GM12878 (cell line): ENCODE results near the gene CTNNA3. TPM values are rescaled to one million over a fixed set of nuclear protein-coding genes. Genes with fewer than 3 reads are reported as not detected.

Experiments used
- ATAC-seq: fragments of 200-7000 bp; cut with Tn5 transposase; 3 replicates; pipeline ENCODE4 v1.9.1; 2020; ENCODE audit warnings: mild to moderate bottlenecking, moderate library complexity
- BruUV-seq: library from RNA; stranded (reverse); fragments of 400-500 nt; replicated peaks from 2 replicates; lab custom pipeline; 2021; lab: Mats Ljungman, UMichigan
- CTCF ChIA-PET: fragments of 300-600 bp; sonication (Branson Sonifier 250); formaldehyde crosslinking; extraction: SDS; loops from one replicate; lab custom pipeline; 2021; ENCODE audit warnings: inconsistent platforms; lab: Yijun Ruan, JAX
- POLR2A ChIA-PET: fragments of 350-600 bp; formaldehyde crosslinking; extraction: SDS; loops from one replicate; lab custom pipeline; 2021; ENCODE audit warnings: inconsistent platforms; lab: Charles Lee
- RAD21 ChIA-PET: fragments of 300-600 bp; sonication (Branson Sonifier 250); formaldehyde crosslinking; loops from one replicate; lab custom pipeline; 2023; ENCODE audit warnings: antibody characterized with exemption; ENCODE audit not compliant: unreplicated experiment; lab: Charles Lee
- SMC1A ChIA-PET: fragments of 300-600 bp; sonication (Branson Sonifier 250); formaldehyde crosslinking; loops from one replicate; lab custom pipeline; 2023; ENCODE audit not compliant: unreplicated experiment, uncharacterized antibody; lab: Charles Lee
- DNase-seq: peaks from one replicate; pipeline ENCODE4 v3.0.0-alpha.2; 2011; ENCODE audit warnings: low read depth, low spot score
- FAIRE-seq: peaks from 3 replicates; lab custom pipeline; 2011; peaks lifted over from hg19 to GRCh38; lab: Jason Lieb, UNC
- H2AFZ ChIP-seq: 2 replicates; pipeline ENCODE4 v1.6.0; 2011; ENCODE audit warnings: low read depth, low read length, control low read depth; ENCODE audit not compliant: control insufficient read depth
- H3K27ac ChIP-seq: 2 replicates; pipeline ENCODE4 v1.5.1; 2011; ENCODE audit warnings: control low read depth; ENCODE audit not compliant: control insufficient read depth, insufficient read depth
- H3K27me3 ChIP-seq, 2 experiments: replicated peaks in 1 of 2; 2 replicates each; pipeline versions ENCODE4 v1.6.0 to v1.6.1; 2011; ENCODE audit warnings: low read length in 1 of 2; ENCODE audit not compliant: control insufficient read depth in 2 of 2, insufficient read depth in 2 of 2
- H3K36me3 ChIP-seq, 2 experiments: 2 replicates each; pipeline ENCODE4 v1.5.1; 2011; ENCODE audit warnings: low read length in 1 of 2; ENCODE audit not compliant: control insufficient read depth in 2 of 2, insufficient read depth in 2 of 2
- H3K4me1 ChIP-seq: 2 replicates; pipeline ENCODE4 v1.6.1; 2011; ENCODE audit warnings: mild to moderate bottlenecking, low read length, moderate library complexity, mixed read lengths; ENCODE audit not compliant: control insufficient read depth, insufficient read depth
- H3K4me2 ChIP-seq: 2 replicates; pipeline ENCODE4 v1.6.0; 2011; ENCODE audit warnings: control low read depth; ENCODE audit not compliant: control insufficient read depth, insufficient read depth
- H3K4me3 ChIP-seq: fragments of 200-600 bp; sonication (generic); 2 replicates; pipeline ENCODE4 v1.5.1; 2016
- H3K79me2 ChIP-seq: 2 replicates; pipeline ENCODE4 v1.6.0; 2011; ENCODE audit warnings: low read length; ENCODE audit not compliant: control insufficient read depth, insufficient read depth
- H3K9ac ChIP-seq: 2 replicates; pipeline ENCODE4 v1.8.0; 2011; ENCODE audit warnings: low read length, control low read depth, mixed read lengths; ENCODE audit not compliant: control insufficient read depth, insufficient read depth
- H3K9me3 ChIP-seq: replicated peaks from 3 replicates; pipeline ENCODE4 v1.5.1; 2011; ENCODE audit warnings: mild to moderate bottlenecking, low read length; ENCODE audit not compliant: control insufficient read depth, insufficient read depth
- H4K20me1 ChIP-seq: 2 replicates; pipeline ENCODE4 v1.6.0; 2011; ENCODE audit not compliant: control insufficient read depth, insufficient read depth
- CBFB ChIP-seq: IDR thresholded peaks from 2 replicates; pipeline ENCODE4 v1.6.1; 2016; ENCODE audit warnings: antibody characterized with exemption, low read depth
- EED ChIP-seq: sonication (generic); IDR thresholded peaks from 2 replicates; pipeline ENCODE4 v1.6.1; 2016; ENCODE audit warnings: antibody characterized with exemption, low read depth
- ELK1 ChIP-seq: IDR thresholded peaks from 2 replicates; pipeline ENCODE4 v1.6.1; 2012; ENCODE audit warnings: low read depth, low read length, improper control_type of control experiment
- GABPA ChIP-seq: IDR thresholded peaks from 2 replicates; pipeline ENCODE4 v1.6.1; 2014; ENCODE audit warnings: antibody characterized with exemption, low read depth, mild to moderate bottlenecking, inconsistent platforms
- LARP7 ChIP-seq: fragments of 450-650 bp; IDR thresholded peaks from 2 replicates; pipeline ENCODE4 v1.6.1; 2017; ENCODE audit warnings: mild to moderate bottlenecking
- RAD51 ChIP-seq: fragments of 450-650 bp; IDR thresholded peaks from 2 replicates; pipeline ENCODE4 v1.6.1; 2016; ENCODE audit warnings: moderate library complexity, mild to moderate bottlenecking, inconsistent platforms
- SMARCA5 ChIP-seq: fragments of 450-650 bp; IDR thresholded peaks from 2 replicates; pipeline ENCODE4 v1.6.1; 2017; ENCODE audit warnings: mild to moderate bottlenecking
- SP1 ChIP-seq: IDR thresholded peaks from one replicate; pipeline ENCODE4 v1.6.1; 2011; ENCODE audit warnings: low read depth, low read length
- SUPT20H ChIP-seq: IDR thresholded peaks from 2 replicates; pipeline ENCODE4 v1.6.1; 2011; ENCODE audit warnings: low read depth, mild to moderate bottlenecking, low read length, moderate library complexity, borderline replicate concordance; ENCODE audit not compliant: control insufficient read depth
- ZBED1 ChIP-seq: IDR thresholded peaks from 2 replicates; pipeline ENCODE4 v1.6.1; 2016; ENCODE audit warnings: borderline replicate concordance
- whole genome bisulfite sequencing: methylation state at CpG from one replicate; pipeline ENCODE4 v1.1.6; 2016; ENCODE audit warnings: low lambda C conversion rate; ENCODE audit not compliant: insufficient replicate concordance, insufficient coverage; ENCODE audit errors: missing lambda C conversion rate; 5-methylcytosine and 5-hydroxymethylcytosine counted together
- in situ Hi-C: fragments of 300-500 bp; cut with MboI; formaldehyde crosslinking; loops from 9 replicates; pipeline ENCODE4 v1.14.3; 2018; ENCODE audit warnings: mixed read lengths
- intact Hi-C: fragments of 100-400 bp; cut with micrococcal nuclease; formaldehyde crosslinking; loops from one replicate; pipeline ENCODE4 v1.14.2; 2022; ENCODE audit not compliant: unreplicated experiment
- polyA plus RNA-seq, 11 experiments: library from polyadenylated mRNA; depleted of rRNA in 4 of 11; unstranded in 6 of 11; stranded (reverse) in 5 of 11; fragments of >200 nt; fragmentation: Nextera tagmentation in 4 of 11; fragmentation: Illumina TruSeq in 1 of 11; extraction: Ambion mirVana in 4 of 11; extraction: Trizol in 1 of 11; gene quantifications; 1 replicate in 1 of 11; 2 replicates in 10 of 11; pipeline versions ENCODE4 v1.2.1 to v1.2.3, GENCODE V29; 2011 to 2016; ENCODE audit warnings: inconsistent platforms in 2 of 11, missing spikeins in 2 of 11, low read depth in 1 of 11
- total RNA-seq, 4 experiments: library from RNA; depleted of rRNA in 3 of 4; stranded (reverse); fragments of >200 nt in 3 of 4; fragmentation: Illumina TruSeq in 1 of 4; extraction: Trizol in 1 of 4; gene quantifications; 2 replicates each; pipeline versions ENCODE4 v1.2.1 to v1.2.3, GENCODE V29; 2013 to 2021

Gene CTNNA3
- total and polyA plus RNA-seq, 10 of the 15 experiments (the other 5 are each of a cell fraction or from before 2014, with no cell fraction given): under 0.01 to 4.5 (median 0.22) TPM; not detected in 2

GRCh38 chr10:66880292-66880691, 815.7 kb downstream of the CTNNA3 start:
- intact Hi-C loops (no loop called here), in situ Hi-C loops (no loop called here)
- DNase-seq: no peak
- H3K4me2 ChIP-seq: no peak overlapping the region
- 0% methylated on average over 1 of the region's 1 CpG for WGBS
- ChIA-PET SMC1A (interaction anchor here (0.9 to 1.4 kb wide), 4 partner anchors 11 to 65 kb away, joined by 3 to 5 read pairs (median 3); no protein-coding TSS in a partner anchor), RAD21 (interaction anchor here (0.8 kb wide), 1 partner anchor 900 kb away, joined by 3 read pairs; no protein-coding TSS in a partner anchor), CTCF (interaction anchor here (0.6 to 2.0 kb wide), 3 partner anchors 17 to 618 kb away, joined by 3 to 5 read pairs (median 4); no protein-coding TSS in a partner anchor), POLR2A (interaction anchor here (0.5 kb wide), 1 partner anchor 83 kb away, joined by 3 read pairs; no protein-coding TSS in a partner anchor)
- no peaks in the 10 kb centered on the region for H3K4me1 ChIP-seq
- no peak overlapping the region for H3K27ac ChIP-seq
- no peaks in the 10 kb centered on the region for H3K27me3 ChIP-seq
- no peak for ATAC-seq
- no peak for TF ChIP-seq SMARCA5
- TF ChIP-seq LARP7: no peak
- TF ChIP-seq RAD51: no peak
- no peak for TF ChIP-seq ELK1
- TF ChIP-seq GABPA: no peak
- TF ChIP-seq SUPT20H: no peak
- no peak for TF ChIP-seq EED
- no peak for TF ChIP-seq SP1
- no peak for TF ChIP-seq CBFB
- no peak for TF ChIP-seq ZBED1
- H3K36me3 ChIP-seq: no peaks in the 10 kb centered on the region
- no peaks in the 10 kb centered on the region for H3K9me3 ChIP-seq
- no peaks in the 10 kb centered on the region for H4K20me1 ChIP-seq
- no peak overlapping the region for H3K4me3 ChIP-seq
- BruUV-seq: no TSS peak
- no peak for FAIRE-seq
- H3K79me2 ChIP-seq: no peaks in the 10 kb centered on the region
- H3K9ac ChIP-seq: no peak overlapping the region
- no peak overlapping the region for H2AFZ ChIP-seq
